Measurements from ENCODE around the gene METTL15.
"Not testable (repeated sequence)": the region's sequence is repeated elsewhere in the genome, so short reads cannot be mapped to it uniquely, and the experiment has no call there.

- TF ChIP-seq CTCF (IDR thresholded peaks at IDR 0.05); EZH2 (IDR thresholded peaks at IDR 0.05; ENCODE audit: borderline replicate concordance, insufficient read depth, low read depth, low read length, poor library complexity, severe bottlenecking): not testable (repeated sequence)
Measured at GRCh38 chr11:28087693-28088092, 20.5 kb upstream of the METTL15 start.
